ENCODE measurements around the gene TNFRSF4. TPM values are rescaled to one million over a fixed set of nuclear protein-coding genes. Genes with fewer than 3 reads are reported as not detected.
A peak's percentile ranks its signal among the peaks of the same experiment; 100 is the strongest.

TNFRSF4 gene
- total RNA-seq, 1 experiment from 2014 or later: 0.62 TPM

DNA sequence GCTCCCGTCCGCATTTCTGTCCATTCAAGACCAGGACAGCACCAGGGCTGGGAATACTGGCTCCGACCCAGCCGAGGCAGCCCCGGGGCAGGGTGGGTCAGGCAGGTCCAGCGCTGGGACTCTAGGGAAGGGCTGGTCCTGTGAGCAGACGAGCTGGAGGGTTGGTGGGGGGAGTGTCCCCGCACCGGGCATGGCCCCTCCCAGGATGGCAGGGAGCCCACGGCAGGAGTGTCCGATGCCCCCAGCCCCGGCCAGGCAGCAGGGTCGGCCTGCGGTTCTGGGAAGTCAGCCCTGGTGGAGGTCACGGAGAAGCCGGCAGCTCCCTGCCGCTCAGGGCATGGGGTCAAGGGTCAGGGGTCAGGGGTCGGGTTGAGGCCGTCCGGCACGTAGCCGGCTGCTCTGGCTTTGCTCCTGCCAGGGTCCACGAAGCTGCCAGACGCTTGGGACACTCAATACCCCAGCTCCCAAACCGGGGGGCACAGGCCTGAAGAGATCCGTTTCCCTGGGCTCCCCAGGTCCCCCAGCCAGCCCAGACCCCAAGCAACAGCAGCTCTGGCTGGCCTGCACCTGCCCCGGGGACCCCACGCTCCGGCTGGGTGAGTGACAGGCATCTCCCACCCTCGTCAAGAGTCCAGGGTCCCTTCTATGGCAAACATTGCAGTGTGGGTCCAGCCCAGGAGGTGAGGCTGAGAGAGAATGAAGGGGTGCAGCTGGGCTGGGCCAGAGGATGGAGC is 25.8 kb upstream of the TNFRSF4 start:
- H3K27ac ChIP-seq (ENCODE audit: low read length): peak overlapping the region; percentile 82
- ChIA-PET CTCF (no interaction called here), POLR2A (no interaction called here)
- peaks cover 73% of the 10 kb centered on the region for H3K4me1 ChIP-seq (ENCODE audit: control insufficient read depth, insufficient read depth, low read length)
- DNase-seq (ENCODE audit: low read depth, low spot score) (no peak), ATAC-seq (peak; percentile 10)
- in situ Hi-C loops (cut with HindIII; ENCODE audit: low pct_unique_long_range_greater_than_20kb, low sequenced_read_pairs) (no loop called here), intact Hi-C loops (cut with micrococcal nuclease; ENCODE audit: unreplicated experiment) (no loop called here)
- peak overlapping the region; percentile 11 to 16; a peak in 2 of 4 replicates for H3K4me3 ChIP-seq (ENCODE audit: low read depth in 2 of 2, low read length in 2 of 2)
- H3K36me3 ChIP-seq (ENCODE audit: control insufficient read depth, insufficient read depth, low read length): no peaks in the 10 kb centered on the region
- TF ChIP-seq CTCF (IDR thresholded peaks at IDR 0.05) (no peak), SIN3A (IDR thresholded peaks at IDR 0.05; ENCODE audit: borderline replicate concordance, insufficient read depth, low read depth, low read length) (no peak), TCF7L2 (IDR thresholded peaks at IDR 0.05; ENCODE audit: low read depth, low read length) (no peak), POLR2AphosphoS5 (IDR thresholded peaks at IDR 0.05; ENCODE audit: low read depth, low read length) (no peak)
- TF ChIP-seq, protein P1, sequence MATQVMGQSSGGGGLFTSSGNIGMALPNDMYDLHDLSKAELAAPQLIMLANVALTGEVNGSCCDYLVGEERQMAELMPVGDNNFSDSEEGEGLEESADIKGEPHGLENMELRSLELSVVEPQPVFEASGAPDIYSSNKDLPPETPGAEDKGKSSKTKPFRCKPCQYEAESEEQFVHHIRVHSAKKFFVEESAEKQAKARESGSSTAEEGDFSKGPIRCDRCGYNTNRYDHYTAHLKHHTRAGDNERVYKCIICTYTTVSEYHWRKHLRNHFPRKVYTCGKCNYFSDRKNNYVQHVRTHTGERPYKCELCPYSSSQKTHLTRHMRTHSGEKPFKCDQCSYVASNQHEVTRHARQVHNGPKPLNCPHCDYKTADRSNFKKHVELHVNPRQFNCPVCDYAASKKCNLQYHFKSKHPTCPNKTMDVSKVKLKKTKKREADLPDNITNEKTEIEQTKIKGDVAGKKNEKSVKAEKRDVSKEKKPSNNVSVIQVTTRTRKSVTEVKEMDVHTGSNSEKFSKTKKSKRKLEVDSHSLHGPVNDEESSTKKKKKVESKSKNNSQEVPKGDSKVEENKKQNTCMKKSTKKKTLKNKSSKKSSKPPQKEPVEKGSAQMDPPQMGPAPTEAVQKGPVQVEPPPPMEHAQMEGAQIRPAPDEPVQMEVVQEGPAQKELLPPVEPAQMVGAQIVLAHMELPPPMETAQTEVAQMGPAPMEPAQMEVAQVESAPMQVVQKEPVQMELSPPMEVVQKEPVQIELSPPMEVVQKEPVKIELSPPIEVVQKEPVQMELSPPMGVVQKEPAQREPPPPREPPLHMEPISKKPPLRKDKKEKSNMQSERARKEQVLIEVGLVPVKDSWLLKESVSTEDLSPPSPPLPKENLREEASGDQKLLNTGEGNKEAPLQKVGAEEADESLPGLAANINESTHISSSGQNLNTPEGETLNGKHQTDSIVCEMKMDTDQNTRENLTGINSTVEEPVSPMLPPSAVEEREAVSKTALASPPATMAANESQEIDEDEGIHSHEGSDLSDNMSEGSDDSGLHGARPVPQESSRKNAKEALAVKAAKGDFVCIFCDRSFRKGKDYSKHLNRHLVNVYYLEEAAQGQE (IDR thresholded peaks at IDR 0.05; ENCODE audit: insufficient read depth in 1 of 2, low read depth in 2 of 2, low read length in 1 of 2): no peak
- no peaks in the 10 kb centered on the region for H3K9me3 ChIP-seq (ENCODE audit: control insufficient read depth, insufficient read depth, low read depth, low read length)
- H3K27me3 ChIP-seq (ENCODE audit: control insufficient read depth, insufficient read depth, low read length): no peaks in the 10 kb centered on the region
- no TSS peak for BruUV-seq (replicated peaks)

GRCh38 chr1:1239227-1239613 is 25.3 kb upstream of the TNFRSF4 start:
- CTCF ChIA-PET: no interaction called here
- TF ChIP-seq TCF7L2 (IDR thresholded peaks at IDR 0.05; ENCODE audit: low read depth, low read length) (no peak), CTCF (IDR thresholded peaks at IDR 0.05) (no peak; the same call in 1 of the 2 replicates), POLR2AphosphoS5 (IDR thresholded peaks at IDR 0.05; ENCODE audit: low read depth, low read length) (no peak), SIN3A (IDR thresholded peaks at IDR 0.05; ENCODE audit: borderline replicate concordance, insufficient read depth, low read depth, low read length) (no peak)
- TF ChIP-seq, protein P1 (IDR thresholded peaks at IDR 0.05; ENCODE audit: insufficient read depth in 1 of 2, low read depth in 2 of 2, low read length in 1 of 2): no peak
- Histone ChIP-seq H3K27me3 (ENCODE audit: control insufficient read depth, insufficient read depth, low read length) (no peaks in the 10 kb centered on the region), H3K4me1 (ENCODE audit: control insufficient read depth, insufficient read depth, low read length) (peaks cover 73% of the 10 kb centered on the region), H3K36me3 (ENCODE audit: control insufficient read depth, insufficient read depth, low read length) (no peaks in the 10 kb centered on the region), H3K4me3 (ENCODE audit: low read depth in 2 of 2, low read length in 2 of 2) (no peak overlapping the region), H3K27ac (ENCODE audit: low read length) (peak overlapping the region; percentile 82), H3K9me3 (ENCODE audit: control insufficient read depth, insufficient read depth, low read depth, low read length) (no peaks in the 10 kb centered on the region)
- DNase-seq (ENCODE audit: low read depth, low spot score) (no peak), ATAC-seq (no peak)
- no TSS peak for BruUV-seq (replicated peaks)
- intact Hi-C loops (cut with micrococcal nuclease; ENCODE audit: unreplicated experiment) (no loop called here), in situ Hi-C loops (cut with HindIII; ENCODE audit: low pct_unique_long_range_greater_than_20kb, low sequenced_read_pairs) (no loop called here)
- POLR2A ChIA-PET: no interaction called here

Measured in Panc1 (cell line).